HUES64 (cell line): ENCODE results near the gene NACC2.
A peak's percentile ranks its signal among the peaks of the same experiment; 100 is the strongest.

ENCODE experiments used
- H3K27ac ChIP-seq: 2 replicates; pipeline ENCODE4 v1.7.0; 2013; ENCODE audit warnings: low read depth, low read length, inconsistent platforms
- H3K27me3 ChIP-seq: 2 replicates; pipeline ENCODE4 v1.6.1; 2013; ENCODE audit warnings: mild to moderate bottlenecking, low read length; ENCODE audit not compliant: insufficient read depth
- H3K36me3 ChIP-seq: 2 replicates; pipeline ENCODE4 v1.6.1; 2013; ENCODE audit warnings: mild to moderate bottlenecking, low read length; ENCODE audit not compliant: insufficient read depth
- H3K4me1 ChIP-seq: 2 replicates; pipeline ENCODE4 v1.6.1; 2013; ENCODE audit warnings: mild to moderate bottlenecking, low read length, moderate library complexity; ENCODE audit not compliant: insufficient read depth
- H3K4me3 ChIP-seq: 2 replicates; pipeline ENCODE4 v1.5.1; 2013; ENCODE audit warnings: mild to moderate bottlenecking, low read length, moderate library complexity
- H3K9ac ChIP-seq: 2 replicates; pipeline ENCODE4 v1.6.1; 2013; ENCODE audit warnings: mild to moderate bottlenecking, low read depth, low read length
- H3K9me3 ChIP-seq: 2 replicates; pipeline ENCODE4 v1.6.1; 2013; ENCODE audit warnings: low read depth, low read length; ENCODE audit not compliant: insufficient read depth
- WGBS: fragments of 150-250, 120-280 bp; methylation state at CpG from one replicate; pipeline ENCODE4 v1.1.7; 2013; ENCODE audit warnings: missing lambda C conversion rate; 5-methylcytosine and 5-hydroxymethylcytosine counted together

Gene NACC2

GRCh38 chr9:136137321-136138265 lies 42.5 kb upstream of the NACC2 start:
- WGBS: 88% methylated on average over 27 of the region's 27 CpGs
- Histone ChIP-seq H3K27me3 (peaks cover 12% of the 10 kb centered on the region), H3K9me3 (no peaks in the 10 kb centered on the region), H3K4me1 (0 out of 2 replicates have a peak, but pooled peaks cover 5% of the 10 kb centered on the region), H3K4me3 (no peak overlapping the region), H3K27ac (no peak overlapping the region), H3K36me3 (no peaks in the 10 kb centered on the region), H3K9ac (no peak overlapping the region)

- Histone ChIP-seq H3K9ac (no peak overlapping the region), H3K36me3 (no peaks in the 10 kb centered on the region), H3K4me1 (no peaks in the 10 kb centered on the region), H3K9me3 (no peaks in the 10 kb centered on the region), H3K27ac (no peak overlapping the region), H3K27me3 (peaks cover 17% of the 10 kb centered on the region), H3K4me3 (no peak overlapping the region)
- 88% methylated on average over 31 of the region's 33 CpGs for WGBS
Observed at GRCh38 chr9:136136127-136136925, 41.2 kb upstream of the NACC2 start.

DNA sequence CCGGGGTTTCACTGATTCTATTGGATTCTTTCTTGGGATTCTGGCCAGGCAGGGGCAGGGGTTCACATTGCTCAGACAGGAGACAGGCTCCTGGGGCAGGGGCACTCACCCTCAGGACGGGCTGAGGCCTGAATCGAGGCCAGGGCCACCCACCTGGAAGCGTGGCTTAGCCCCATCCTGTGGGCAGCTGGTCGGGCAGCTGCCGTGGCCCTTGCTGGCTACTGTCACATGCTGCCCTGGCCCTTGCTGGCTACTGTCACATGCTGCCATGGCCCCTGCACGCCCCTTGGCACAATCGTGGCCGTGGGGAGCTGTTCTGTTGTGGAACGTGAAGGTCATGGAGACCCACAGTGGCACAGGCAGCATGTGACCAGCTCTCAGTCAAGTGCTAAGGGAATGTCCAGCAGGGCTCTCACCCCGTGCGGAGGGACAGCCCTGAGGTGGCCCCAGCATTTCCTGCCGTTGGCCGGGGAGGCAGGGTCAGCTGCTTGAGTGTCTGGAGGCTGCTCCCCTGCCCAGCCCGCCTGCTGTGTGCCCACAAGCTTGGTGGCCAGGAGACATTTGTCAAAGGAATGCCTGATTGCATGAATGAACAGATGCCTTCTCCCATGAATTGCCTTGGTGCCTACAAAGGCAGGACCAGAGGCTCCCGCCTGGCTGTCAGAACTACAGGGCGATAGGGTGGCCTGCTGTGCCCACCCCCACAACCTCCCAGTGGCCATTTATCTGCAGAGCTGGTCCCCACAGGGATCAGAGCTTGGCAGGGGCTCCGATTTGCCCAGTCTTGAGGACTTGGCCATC lies 40.4 kb upstream of the NACC2 start:
- H3K9ac ChIP-seq: no peak overlapping the region
- H3K9me3 ChIP-seq: no peaks in the 10 kb centered on the region
- H3K4me1 ChIP-seq: no peaks in the 10 kb centered on the region
- H3K4me3 ChIP-seq: no peak overlapping the region
- H3K36me3 ChIP-seq: no peaks in the 10 kb centered on the region
- H3K27ac ChIP-seq: no peak overlapping the region
- 86% methylated on average over 18 of the region's 18 CpGs for WGBS
- H3K27me3 ChIP-seq: peaks cover 17% of the 10 kb centered on the region

- Histone ChIP-seq H3K9ac (no peak overlapping the region), H3K4me3 (peak overlapping the region; percentile 42), H3K9me3 (no peaks in the 10 kb centered on the region), H3K27ac (no peak overlapping the region), H3K36me3 (no peaks in the 10 kb centered on the region), H3K4me1 (no peaks in the 10 kb centered on the region), H3K27me3 (peaks cover 17% of the 10 kb centered on the region)
- 45% methylated on average over 18 of the region's 18 CpGs for WGBS
Observed at GRCh38 chr9:136133959-136134484, 38.9 kb upstream of the NACC2 start.

DNA sequence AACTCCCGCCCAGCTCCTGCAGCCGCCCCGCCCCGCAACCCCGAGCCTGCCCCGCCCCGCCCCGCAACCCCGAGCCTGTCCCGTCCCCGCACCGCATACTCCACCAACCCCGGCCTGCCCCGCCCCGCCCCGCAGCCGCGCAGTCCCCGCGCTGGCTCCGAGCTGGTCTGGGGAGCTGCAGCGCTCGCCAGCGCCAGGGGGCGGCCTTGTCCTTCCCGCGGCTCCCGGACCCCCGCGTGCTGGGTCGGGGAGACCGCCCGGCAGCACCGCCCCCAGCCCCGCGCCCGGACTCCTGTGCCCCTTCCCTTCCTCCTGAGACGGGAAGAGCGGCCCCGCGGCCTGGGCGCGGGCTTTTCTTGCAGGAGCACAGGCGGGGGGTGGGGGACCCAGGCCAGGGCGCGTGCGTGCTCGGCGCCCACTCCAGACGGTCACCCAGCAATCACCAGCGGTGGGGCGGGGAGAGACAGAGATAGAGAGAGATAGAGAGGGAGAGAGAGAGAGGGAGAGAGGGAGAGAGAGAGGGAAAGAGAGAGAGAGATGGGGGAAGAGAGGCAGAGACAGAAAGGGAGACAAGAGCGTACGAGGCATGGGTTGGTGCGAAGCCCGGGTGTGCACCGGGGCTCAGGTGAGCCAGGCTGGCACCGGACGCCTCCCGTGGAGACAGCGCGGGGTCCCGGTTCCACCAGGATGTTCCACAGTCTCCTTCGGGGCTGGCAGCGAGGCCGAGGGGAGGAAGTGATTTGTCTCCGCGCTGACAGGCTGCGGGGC lies 38.3 kb upstream of the NACC2 start:
- peak overlapping the region; percentile 42 for H3K4me3 ChIP-seq
- 7% methylated on average over 61 of the region's 69 CpGs for WGBS
- H3K9me3 ChIP-seq: no peaks in the 10 kb centered on the region
- H3K27ac ChIP-seq: no peak overlapping the region
- H3K4me1 ChIP-seq: no peaks in the 10 kb centered on the region
- no peaks in the 10 kb centered on the region for H3K36me3 ChIP-seq
- H3K27me3 ChIP-seq: peaks cover 17% of the 10 kb centered on the region
- peak overlapping the region; percentile 8; the same call in 1 of the 2 replicates for H3K9ac ChIP-seq

DNA sequence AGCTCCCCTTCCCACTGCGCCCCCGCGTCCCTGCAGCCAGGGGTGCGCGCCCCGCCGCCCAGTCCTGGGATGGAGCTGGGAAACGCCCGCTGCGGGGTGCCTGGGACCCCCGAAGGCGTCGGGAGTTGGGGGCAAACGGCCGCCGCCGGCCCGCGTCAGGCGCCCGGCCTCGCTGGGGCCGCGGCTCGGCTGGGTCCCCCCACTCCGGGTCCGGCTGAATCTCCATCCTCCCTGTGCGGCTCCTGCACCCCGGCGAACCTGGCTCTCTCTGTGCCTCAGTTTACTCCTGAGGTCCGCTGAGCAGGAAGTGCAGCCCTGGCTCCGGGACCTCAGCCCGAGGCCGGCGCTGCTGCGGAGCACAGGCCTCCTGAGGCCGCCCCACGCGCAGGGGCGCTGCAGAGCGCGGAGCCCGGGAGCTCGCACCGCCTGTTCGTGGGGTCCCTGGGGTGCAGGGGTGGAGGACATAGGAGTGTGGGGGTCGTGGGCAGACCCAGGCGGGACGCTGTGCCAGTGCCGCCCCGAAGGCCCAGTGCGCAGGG lies 37.5 kb upstream of the NACC2 start:
- no peaks in the 10 kb centered on the region for H3K9me3 ChIP-seq
- 63% methylated on average over 49 of the region's 52 CpGs for WGBS
- no peaks in the 10 kb centered on the region for H3K36me3 ChIP-seq
- no peak overlapping the region for H3K9ac ChIP-seq
- peak overlapping the region; percentile 49 for H3K4me3 ChIP-seq
- no peak overlapping the region for H3K27ac ChIP-seq
- H3K27me3 ChIP-seq: peaks cover 17% of the 10 kb centered on the region
- H3K4me1 ChIP-seq: no peaks in the 10 kb centered on the region

DNA sequence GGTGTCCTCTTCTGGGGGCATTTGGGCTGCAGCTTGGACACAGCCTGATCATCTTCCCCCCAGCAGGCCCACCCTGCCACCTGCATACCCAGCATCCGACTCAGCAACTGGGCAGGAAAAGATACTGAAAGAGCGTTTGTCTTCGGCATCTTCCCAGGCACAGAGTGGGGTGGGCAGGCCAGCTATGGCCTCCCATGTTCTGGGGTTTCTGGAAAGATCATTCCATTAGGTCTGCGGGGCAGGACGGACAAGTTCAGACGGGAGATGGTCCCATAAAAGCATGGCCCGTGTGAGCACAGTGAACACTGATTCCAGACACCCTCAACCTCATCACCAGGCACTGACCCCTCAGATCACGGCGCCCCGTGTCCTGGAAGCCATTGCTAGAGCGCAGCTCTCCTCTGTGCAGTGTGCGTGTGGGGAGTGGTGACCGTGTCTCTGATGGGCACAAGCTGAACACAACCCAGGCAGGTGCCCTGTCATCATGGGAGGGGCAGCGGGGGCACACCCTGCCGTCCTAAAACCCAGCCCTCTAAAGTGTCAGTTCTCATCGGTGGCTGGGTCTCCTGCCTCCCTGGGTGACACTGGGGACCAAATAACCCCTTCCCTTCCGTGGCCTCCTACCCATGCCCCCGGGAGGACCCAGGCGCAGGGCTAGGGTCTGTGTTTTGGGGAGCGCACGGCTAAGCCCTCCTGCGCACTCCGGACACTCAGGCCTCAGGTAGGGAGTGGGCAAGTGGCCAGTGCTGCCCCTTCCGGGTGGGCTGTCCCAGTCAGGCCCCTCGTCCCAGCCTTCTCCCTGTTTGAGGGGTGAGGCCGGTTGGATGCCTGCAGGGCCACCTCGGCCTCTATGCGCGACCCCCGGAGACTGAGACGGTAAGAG lies 36.8 kb upstream of the NACC2 start:
- peaks cover 17% of the 10 kb centered on the region for H3K27me3 ChIP-seq
- no peak overlapping the region for H3K4me3 ChIP-seq
- no peak overlapping the region for H3K9ac ChIP-seq
- no peaks in the 10 kb centered on the region for H3K9me3 ChIP-seq
- WGBS: 85% methylated on average over 31 of the region's 31 CpGs
- H3K27ac ChIP-seq: no peak overlapping the region
- no peaks in the 10 kb centered on the region for H3K4me1 ChIP-seq
- no peaks in the 10 kb centered on the region for H3K36me3 ChIP-seq

DNA sequence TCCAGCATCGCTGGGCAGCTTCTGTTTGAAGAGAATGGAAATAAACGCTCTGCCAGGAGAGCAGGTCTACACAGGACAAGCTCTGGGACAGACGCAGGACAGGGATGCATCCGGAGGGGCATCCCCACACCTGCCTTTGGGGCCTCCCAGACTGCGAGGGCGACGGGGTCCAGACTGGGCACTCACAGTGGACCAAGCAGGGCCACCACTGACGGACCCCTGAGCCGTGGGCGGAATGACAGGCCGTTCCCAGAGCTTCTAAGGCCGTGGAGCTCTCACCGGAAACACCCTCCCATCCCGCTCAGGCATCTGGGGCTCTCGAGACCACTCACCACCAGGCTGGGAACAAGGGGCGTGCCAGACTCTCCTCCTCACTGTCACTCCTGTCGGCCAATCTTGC lies 34.1 kb upstream of the NACC2 start:
- no peaks in the 10 kb centered on the region for H3K4me1 ChIP-seq
- no peak overlapping the region for H3K27ac ChIP-seq
- H3K4me3 ChIP-seq: no peak overlapping the region
- H3K9ac ChIP-seq: no peak overlapping the region
- H3K9me3 ChIP-seq: no peaks in the 10 kb centered on the region
- no peaks in the 10 kb centered on the region for H3K36me3 ChIP-seq
- 86% methylated on average over 17 of the region's 17 CpGs for WGBS
- H3K27me3 ChIP-seq: peaks cover 15% of the 10 kb centered on the region

GRCh38 chr9:136128436-136128835 lies 33.3 kb upstream of the NACC2 start:
- Histone ChIP-seq H3K4me3 (no peak overlapping the region), H3K27ac (no peak overlapping the region), H3K9me3 (no peaks in the 10 kb centered on the region), H3K36me3 (no peaks in the 10 kb centered on the region), H3K27me3 (peaks cover 8% of the 10 kb centered on the region), H3K9ac (no peak overlapping the region), H3K4me1 (no peaks in the 10 kb centered on the region)
- 91% methylated on average over 17 of the region's 17 CpGs for WGBS
